Measurements from ENCODE around the gene SYNPR. TPM values are rescaled to one million over a fixed set of nuclear protein-coding genes. Genes with fewer than 3 reads are reported as not detected.

The SYNPR gene
- total RNA-seq, 1 experiment from 2014 or later: 0.17 TPM

DNA sequence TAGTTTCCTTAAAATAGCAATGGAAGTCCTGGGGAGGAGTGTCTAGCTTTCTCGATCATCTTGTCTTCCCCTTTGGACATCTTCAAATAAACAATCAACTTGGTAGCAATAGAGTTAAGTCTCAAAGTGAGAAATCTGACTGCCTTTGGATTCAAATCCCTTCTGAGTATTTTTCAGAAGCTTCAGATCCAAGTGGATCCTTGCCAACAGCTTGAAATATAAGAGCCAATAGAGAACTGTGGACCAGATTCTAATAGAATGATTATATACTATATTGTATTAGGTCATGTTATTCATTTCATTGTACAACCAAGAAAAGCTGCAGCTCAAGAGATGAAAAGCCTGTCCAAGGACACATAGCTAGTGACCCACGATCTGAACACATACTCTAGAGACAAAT lies 60.2 kb downstream of the SYNPR start:
- no peak overlapping the region for H3K18ac ChIP-seq (ENCODE audit: insufficient read length, low read depth, low read length)
- no peaks in the 10 kb centered on the region for H3K79me2 ChIP-seq (ENCODE audit: insufficient read depth, low read length)
- no peak overlapping the region for H4K8ac ChIP-seq (replicated peaks; ENCODE audit: insufficient read length, low read depth, low read length)
- no CpG with 5 or more reads among the region's 2 CpGs for WGBS (ENCODE audit: extremely low coverage, insufficient read length, low lambda C conversion rate)
- no peak overlapping the region for H2BK12ac ChIP-seq (ENCODE audit: insufficient read length, low read depth, low read length)
- H3K14ac ChIP-seq (ENCODE audit: insufficient read depth, low read length): no peak overlapping the region
- Mint-ChIP-seq H3K4me1 (peaks cover 13% of the 10 kb centered on the region in 2 experiments), H3K4me3 (no peak overlapping the region), H3K9me3 (peaks cover 0 to 4% of the 10 kb centered on the region in 2 experiments; a peak in 3 of 5 replicates), H3K36me3 (ENCODE audit: insufficient read depth in 1 of 3, low read depth in 3 of 3) (peaks cover 0 to 5% (median 2%) of the 10 kb centered on the region in 3 experiments; a peak in 2 of 7 replicates), H3K27ac (no peak overlapping the region), H3K27me3 (ENCODE audit: low read depth) (no peaks in the 10 kb centered on the region)
- H3K4me1 ChIP-seq (ENCODE audit: insufficient read depth, low read length): peaks cover 5% of the 10 kb centered on the region; the same call in 1 of the 2 replicates
- H2BK20ac ChIP-seq (ENCODE audit: low read depth, low read length, poor library complexity, severe bottlenecking): no peak overlapping the region
- H3K27me3 ChIP-seq (ENCODE audit: insufficient read depth, low read length): no peaks in the 10 kb centered on the region
- no peak overlapping the region for H2BK15ac ChIP-seq (ENCODE audit: low read depth, low read length)
- H2AFZ ChIP-seq (ENCODE audit: low read length): no peak overlapping the region
- no peak overlapping the region for H3K4me2 ChIP-seq (ENCODE audit: insufficient read depth, insufficient read length, low read length)
- H2AK5ac ChIP-seq (ENCODE audit: insufficient read length, low read length): no peak overlapping the region
- no peak overlapping the region for H3K56ac ChIP-seq (ENCODE audit: insufficient read length, low read depth, low read length)
- no peaks in the 10 kb centered on the region for H4K20me1 ChIP-seq (ENCODE audit: control insufficient read depth, insufficient read depth, insufficient read length)
- no peak overlapping the region for H3K4ac ChIP-seq (ENCODE audit: low read depth, low read length)
- H4K5ac ChIP-seq (ENCODE audit: insufficient read length, low read depth, low read length): no peak overlapping the region
- TF ChIP-seq, protein P1, sequence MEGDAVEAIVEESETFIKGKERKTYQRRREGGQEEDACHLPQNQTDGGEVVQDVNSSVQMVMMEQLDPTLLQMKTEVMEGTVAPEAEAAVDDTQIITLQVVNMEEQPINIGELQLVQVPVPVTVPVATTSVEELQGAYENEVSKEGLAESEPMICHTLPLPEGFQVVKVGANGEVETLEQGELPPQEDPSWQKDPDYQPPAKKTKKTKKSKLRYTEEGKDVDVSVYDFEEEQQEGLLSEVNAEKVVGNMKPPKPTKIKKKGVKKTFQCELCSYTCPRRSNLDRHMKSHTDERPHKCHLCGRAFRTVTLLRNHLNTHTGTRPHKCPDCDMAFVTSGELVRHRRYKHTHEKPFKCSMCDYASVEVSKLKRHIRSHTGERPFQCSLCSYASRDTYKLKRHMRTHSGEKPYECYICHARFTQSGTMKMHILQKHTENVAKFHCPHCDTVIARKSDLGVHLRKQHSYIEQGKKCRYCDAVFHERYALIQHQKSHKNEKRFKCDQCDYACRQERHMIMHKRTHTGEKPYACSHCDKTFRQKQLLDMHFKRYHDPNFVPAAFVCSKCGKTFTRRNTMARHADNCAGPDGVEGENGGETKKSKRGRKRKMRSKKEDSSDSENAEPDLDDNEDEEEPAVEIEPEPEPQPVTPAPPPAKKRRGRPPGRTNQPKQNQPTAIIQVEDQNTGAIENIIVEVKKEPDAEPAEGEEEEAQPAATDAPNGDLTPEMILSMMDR (conservative IDR thresholded peaks at IDR 0.05): no peak
- H3K27ac ChIP-seq (ENCODE audit: insufficient read length, low read depth, low read length): no peak overlapping the region
- no peak overlapping the region for H2BK5ac ChIP-seq (ENCODE audit: insufficient read length, low read length)
- H4K91ac ChIP-seq (ENCODE audit: insufficient read length, low read depth, low read length): no peak overlapping the region
- H3K9me3 ChIP-seq (ENCODE audit: control insufficient read depth, low read depth, low read length): no peaks in the 10 kb centered on the region
- no peak overlapping the region for H3T11ph ChIP-seq (ENCODE audit: low read length)
- H3K23me2 ChIP-seq (ENCODE audit: insufficient read length, low read depth, low read length, poor library complexity, severe bottlenecking): no peaks in the 10 kb centered on the region
- H2BK120ac ChIP-seq (ENCODE audit: low read depth, low read length, poor library complexity, severe bottlenecking): no peak overlapping the region
- H3K23ac ChIP-seq (ENCODE audit: insufficient read length, low read depth, low read length): no peak overlapping the region
- no peak overlapping the region for H3K9ac ChIP-seq (ENCODE audit: extremely low read depth, insufficient read length, low read length)
- H3K79me1 ChIP-seq (ENCODE audit: insufficient read depth, low read depth, low read length, poor library complexity, severe bottlenecking): no peaks in the 10 kb centered on the region
- no peak for DNase-seq

Measured in H9 (cell line).